Naive thymus-derived CD4-positive, alpha-beta T cell (primary cell): ENCODE data around the gene EPS8. TPM values are rescaled to one million over a fixed set of nuclear protein-coding genes. Genes with fewer than 3 reads are reported as not detected.

Source experiments
- ATAC-seq: fragments of 150-1000 bp; cut with Tn5 transposase; 2 replicates; pipeline ENCODE4 v1.10.0; 2021; ENCODE audit warnings: mild to moderate bottlenecking, moderate library complexity
- CTCF ChIA-PET: fragments of 350-600 bp; sonication (Branson Sonifier 250); formaldehyde crosslinking; loops from one replicate; lab custom pipeline; 2021; ENCODE audit warnings: antibody characterized with exemption; lab: Charles Lee
- POLR2A ChIA-PET: fragments of 350-600 bp; sonication (Branson Sonifier 250); formaldehyde crosslinking; loops from one replicate; lab custom pipeline; 2021; ENCODE audit warnings: antibody characterized with exemption, inconsistent platforms; lab: Charles Lee
- DNase-seq, 9 donors: peaks; one replicate each; pipeline versions ENCODE4 v3.0.0 to v3.0.0-alpha.2; 2020 to 2022; ENCODE audit warnings: mixed read lengths in 1 of 9
- H3K27ac ChIP-seq: one replicate; pipeline ENCODE4 v1.7.0; 2013; ENCODE audit warnings: mild to moderate bottlenecking, low read depth, low read length, moderate library complexity
- H3K27me3 ChIP-seq, 2 donors: one replicate each; pipeline ENCODE4 v1.7.0; 2013; ENCODE audit warnings: low read length in 2 of 2, mild to moderate bottlenecking in 2 of 2, moderate library complexity in 2 of 2; ENCODE audit not compliant: control insufficient read depth in 2 of 2, insufficient read depth in 2 of 2
- H3K36me3 ChIP-seq, 3 experiments: 1 replicate in 2 of 3; 2 replicates in 1 of 3; pipeline ENCODE4 v1.7.0; 2013; ENCODE audit warnings: low read length in 3 of 3, mild to moderate bottlenecking in 3 of 3, moderate library complexity in 1 of 3; ENCODE audit not compliant: insufficient read depth in 3 of 3, control insufficient read depth in 2 of 3
- H3K4me1 ChIP-seq, 2 donors: one replicate each; pipeline ENCODE4 v1.7.0; 2013; ENCODE audit warnings: low read length in 2 of 2, mild to moderate bottlenecking in 2 of 2, moderate library complexity in 1 of 2; ENCODE audit not compliant: control insufficient read depth in 2 of 2, insufficient read depth in 2 of 2
- H3K4me3 ChIP-seq: 2 replicates; pipeline ENCODE4 v1.7.0; 2013; ENCODE audit warnings: mild to moderate bottlenecking, low read length
- H3K9me3 ChIP-seq, 3 experiments: 1 replicate in 2 of 3; 2 replicates in 1 of 3; pipeline ENCODE4 v1.7.0; 2013; ENCODE audit warnings: low read length in 3 of 3; ENCODE audit not compliant: control insufficient read depth in 2 of 3
- H3K27ac Mint-ChIP-seq, 9 donors: one replicate each; pipeline ENCODE4 v1.8.0; 2020 to 2022; ENCODE audit warnings: mixed read lengths in 9 of 9, mild to moderate bottlenecking in 8 of 9, moderate library complexity in 5 of 9, inconsistent platforms in 2 of 9
- H3K27me3 Mint-ChIP-seq, 5 donors: one replicate each; pipeline ENCODE4 v1.8.0; 2021 to 2022; ENCODE audit warnings: mixed read lengths in 5 of 5, mild to moderate bottlenecking in 1 of 5
- H3K36me3 Mint-ChIP-seq, 5 donors: one replicate each; pipeline ENCODE4 v1.8.0; 2020 to 2022; ENCODE audit warnings: mixed read lengths in 5 of 5, mild to moderate bottlenecking in 3 of 5, inconsistent platforms in 1 of 5
- H3K4me1 Mint-ChIP-seq, 7 donors: one replicate each; pipeline ENCODE4 v1.8.0; 2020 to 2022; ENCODE audit warnings: mixed read lengths in 7 of 7, mild to moderate bottlenecking in 3 of 7, inconsistent platforms in 1 of 7
- H3K4me3 Mint-ChIP-seq, 10 donors: one replicate each; pipeline ENCODE4 v1.8.0; 2020 to 2022; ENCODE audit warnings: mild to moderate bottlenecking in 10 of 10, mixed read lengths in 10 of 10, moderate library complexity in 6 of 10, inconsistent platforms in 2 of 10
- H3K9me3 Mint-ChIP-seq, 11 donors: one replicate each; pipeline ENCODE4 v1.8.0; 2020 to 2022; ENCODE audit warnings: mixed read lengths in 11 of 11, mild to moderate bottlenecking in 4 of 11, inconsistent platforms in 1 of 11, moderate library complexity in 1 of 11
- intact Hi-C, 2 donors: fragments of 100-400 bp; cut with micrococcal nuclease; formaldehyde crosslinking; loops; one replicate each; pipeline ENCODE4 v1.15.1; 2023
- polyA plus RNA-seq, 2 donors: library from polyadenylated mRNA; unstranded; fragments of 300-500 nt; fragmentation: Illumina TruSeq; gene quantifications; one replicate each; pipeline ENCODE4 v1.2.3, GENCODE V29; 2021
- total RNA-seq, 6 experiments: library from RNA in 5 of 6; stranded (reverse) in 5 of 6; gene quantifications; 1 replicate in 5 of 6; 2 replicates in 1 of 6; pipeline ENCODE4 v1.2.3 and lab custom pipeline; 2021 to 2026

EPS8 gene
- total and polyA plus RNA-seq, 7 experiments from 2014 or later = 1.9 to 3.1 (median 2.5) TPM

- POLR2A ChIA-PET = no interaction called here
- Histone ChIP-seq H3K27ac (no peak overlapping the region), H3K9me3 (no peaks in the 10 kb centered on the region), H3K4me1 (no peaks in the 10 kb centered on the region), H3K4me3 (no peak overlapping the region), H3K27me3 (no peaks in the 10 kb centered on the region), H3K36me3 (no peaks in the 10 kb centered on the region)
- Mint-ChIP-seq H3K9me3 (peaks cover 0 to 13% (median 2%) of the 10 kb centered on the region in 11 donors), H3K27ac (no peak overlapping the region), H3K4me1 (no peaks in the 10 kb centered on the region), H3K36me3 (no peaks in the 10 kb centered on the region), H3K27me3 (peaks cover 0 to 12% (median 4%) of the 10 kb centered on the region in 5 donors), H3K4me3 (no peak overlapping the region)
- intact Hi-C loops = no loop called here
- no peak for DNase-seq
- no peak for ATAC-seq
- CTCF ChIA-PET = no interaction called here
Observed at GRCh38 chr12:15738438-15739015, 50.7 kb downstream of the EPS8 start.

- H3K27me3 Mint-ChIP-seq = peaks cover 0 to 14% (median 9%) of the 10 kb centered on the region in 5 donors
- intact Hi-C loops = no loop called here
- no peaks in the 10 kb centered on the region for H3K4me1 Mint-ChIP-seq
- Histone ChIP-seq H3K4me1 (no peaks in the 10 kb centered on the region), H3K9me3 (no peaks in the 10 kb centered on the region), H3K27me3 (no peaks in the 10 kb centered on the region), H3K4me3 (no peak overlapping the region), H3K36me3 (no peaks in the 10 kb centered on the region), H3K27ac (no peak overlapping the region)
- H3K27ac Mint-ChIP-seq = no peak overlapping the region
- ChIA-PET POLR2A (no interaction called here), CTCF (no interaction called here)
- H3K36me3 Mint-ChIP-seq = no peaks in the 10 kb centered on the region
- no peak overlapping the region for H3K4me3 Mint-ChIP-seq
- ATAC-seq (no peak), DNase-seq (no peak)
- peaks cover 0 to 3% (median 0%) of the 10 kb centered on the region in 11 donors for H3K9me3 Mint-ChIP-seq
Observed at GRCh38 chr12:15735837-15736615, 53.2 kb downstream of the EPS8 start.

GRCh38 chr12:15733136-15733535 lies 56.1 kb downstream of the EPS8 start:
- Mint-ChIP-seq H3K27ac (no peak overlapping the region), H3K27me3 (peaks cover 0 to 22% (median 9%) of the 10 kb centered on the region in 5 donors), H3K4me3 (no peak overlapping the region), H3K9me3 (peaks cover 0 to 3% (median 0%) of the 10 kb centered on the region in 11 donors), H3K4me1 (no peaks in the 10 kb centered on the region), H3K36me3 (no peaks in the 10 kb centered on the region)
- CTCF ChIA-PET = no interaction called here
- Histone ChIP-seq H3K27ac (no peak overlapping the region), H3K27me3 (no peaks in the 10 kb centered on the region), H3K36me3 (no peaks in the 10 kb centered on the region), H3K9me3 (no peaks in the 10 kb centered on the region), H3K4me1 (no peaks in the 10 kb centered on the region), H3K4me3 (no peak overlapping the region)
- intact Hi-C loops = no loop called here
- POLR2A ChIA-PET = no interaction called here
- DNase-seq (no peak), ATAC-seq (no peak)

GRCh38 chr12:15732341-15733061 lies 56.7 kb downstream of the EPS8 start:
- CTCF ChIA-PET = interaction anchor here (0.7 kb wide), 1 partner anchor 126 kb away, joined by 3 read pairs; no protein-coding TSS in a partner anchor
- H3K4me1 Mint-ChIP-seq = no peaks in the 10 kb centered on the region
- Histone ChIP-seq H3K27ac (no peak overlapping the region), H3K9me3 (no peaks in the 10 kb centered on the region), H3K27me3 (no peaks in the 10 kb centered on the region), H3K4me1 (no peaks in the 10 kb centered on the region), H3K36me3 (no peaks in the 10 kb centered on the region), H3K4me3 (no peak overlapping the region)
- no peak for DNase-seq
- H3K4me3 Mint-ChIP-seq = no peak overlapping the region
- no peak overlapping the region for H3K27ac Mint-ChIP-seq
- intact Hi-C loops = no loop called here
- H3K27me3 Mint-ChIP-seq = peaks cover 0 to 25% (median 9%) of the 10 kb centered on the region in 5 donors
- H3K9me3 Mint-ChIP-seq = peaks cover 0 to 3% (median 0%) of the 10 kb centered on the region in 11 donors
- ATAC-seq = no peak
- H3K36me3 Mint-ChIP-seq = no peaks in the 10 kb centered on the region
- POLR2A ChIA-PET = no interaction called here

DNA sequence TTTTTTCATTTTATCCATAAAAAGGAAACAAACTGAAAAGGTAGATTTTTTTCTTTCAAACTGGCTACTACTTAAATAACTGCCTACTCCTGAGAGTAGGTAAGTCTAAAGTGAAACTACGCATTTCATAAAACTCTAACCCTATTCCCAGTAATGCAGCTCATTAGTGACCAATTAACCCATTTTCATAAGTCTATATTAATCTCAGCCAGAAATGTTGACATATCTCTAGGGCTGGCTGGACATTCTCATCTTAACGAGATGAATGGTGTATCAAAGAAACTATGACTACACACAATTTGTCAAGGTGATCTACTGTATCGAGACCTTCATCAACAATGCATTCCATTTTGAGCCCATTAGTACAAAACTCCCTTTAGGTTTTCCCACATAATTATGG lies 57.2 kb downstream of the EPS8 start:
- H3K9me3 Mint-ChIP-seq = peaks cover 0 to 3% (median 0%) of the 10 kb centered on the region in 11 donors
- H3K4me1 Mint-ChIP-seq = no peaks in the 10 kb centered on the region
- ATAC-seq (no peak), DNase-seq (no peak)
- CTCF ChIA-PET = interaction anchor here (0.7 kb wide), 1 partner anchor 127 kb away, joined by 3 read pairs; no protein-coding TSS in a partner anchor
- no peak overlapping the region for H3K27ac Mint-ChIP-seq
- no peaks in the 10 kb centered on the region for H3K4me1 ChIP-seq
- no peak overlapping the region for H3K27ac ChIP-seq
- POLR2A ChIA-PET = no interaction called here
- H3K4me3 ChIP-seq = no peak overlapping the region
- peaks cover 0 to 25% (median 9%) of the 10 kb centered on the region in 5 donors for H3K27me3 Mint-ChIP-seq
- no peaks in the 10 kb centered on the region for H3K27me3 ChIP-seq
- H3K9me3 ChIP-seq = no peaks in the 10 kb centered on the region
- H3K4me3 Mint-ChIP-seq = no peak overlapping the region
- H3K36me3 ChIP-seq = no peaks in the 10 kb centered on the region
- intact Hi-C loops = no loop called here
- H3K36me3 Mint-ChIP-seq = no peaks in the 10 kb centered on the region

GRCh38 chr12:15729097-15729496 lies 60.1 kb downstream of the EPS8 start:
- Mint-ChIP-seq H3K4me3 (no peak overlapping the region), H3K4me1 (no peaks in the 10 kb centered on the region), H3K27ac (no peak overlapping the region), H3K9me3 (peaks cover 0 to 1% (median 0%) of the 10 kb centered on the region in 11 donors), H3K27me3 (peaks cover 4 to 30% (median 9%) of the 10 kb centered on the region in 5 donors), H3K36me3 (no peaks in the 10 kb centered on the region)
- H3K36me3 ChIP-seq = no peaks in the 10 kb centered on the region
- intact Hi-C loops = no loop called here
- CTCF ChIA-PET = no interaction called here
- POLR2A ChIA-PET = no interaction called here
- no peaks in the 10 kb centered on the region for H3K9me3 ChIP-seq
- no peaks in the 10 kb centered on the region for H3K4me1 ChIP-seq
- H3K4me3 ChIP-seq = no peak overlapping the region
- ATAC-seq (no peak), DNase-seq (no peak)
- H3K27ac ChIP-seq = no peak overlapping the region
- no peaks in the 10 kb centered on the region for H3K27me3 ChIP-seq
